Anterior cingulate cortex (tissue), 58 donors: ENCODE measurements around the gene MYH3.
A peak's percentile ranks its signal among the peaks of the same experiment; 100 is the strongest.

Experiments
- DNase-seq, 58 donors: peaks; one replicate each; lab custom pipeline; 2025; lab: John Stamatoyannopoulos, UW

The MYH3 gene

DNA sequence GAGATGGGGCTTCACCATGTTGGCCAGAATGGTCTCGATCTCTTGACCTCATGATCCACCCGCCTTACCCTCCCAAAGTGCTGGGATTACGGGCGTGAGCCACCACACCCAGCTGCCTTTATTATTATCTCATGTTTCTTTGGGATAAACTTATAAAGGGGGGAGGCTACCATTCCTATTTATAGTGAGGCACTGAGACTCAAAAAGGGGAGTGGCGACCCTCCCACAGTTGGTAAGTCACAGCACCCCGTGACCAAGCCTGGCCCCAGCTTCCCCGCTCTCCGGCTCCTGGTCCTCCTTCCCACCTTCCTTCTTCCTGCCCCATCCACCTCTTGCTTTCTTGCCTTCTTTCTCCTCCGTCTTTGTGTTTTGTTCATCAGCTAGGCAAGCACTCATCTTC lies 5.2 kb downstream of the MYH3 start:
- no peak for DNase-seq

DNA sequence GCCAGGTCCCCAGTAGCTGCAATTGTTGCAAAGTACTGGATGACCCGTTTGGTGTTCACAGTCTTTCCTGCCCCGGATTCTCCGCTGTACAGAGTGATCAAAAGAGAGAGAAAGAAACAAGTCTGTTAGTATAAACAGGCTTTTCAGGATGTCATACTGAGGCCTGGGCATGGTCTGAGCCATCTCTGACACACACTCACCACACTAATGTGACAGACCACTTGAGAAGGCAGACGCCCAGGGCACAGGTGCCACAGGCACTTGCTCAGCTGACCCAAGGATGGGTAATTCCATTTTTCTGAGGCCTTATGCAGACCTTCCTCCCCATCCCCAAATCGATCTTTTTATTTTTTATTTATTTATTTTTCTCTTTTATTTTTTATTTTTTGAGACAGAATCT lies 7.5 kb downstream of the MYH3 start:
- no peak for DNase-seq

- DNase-seq = no peak
Observed at GRCh38 chr17:10648956-10649355, 8.2 kb downstream of the MYH3 start.

DNA sequence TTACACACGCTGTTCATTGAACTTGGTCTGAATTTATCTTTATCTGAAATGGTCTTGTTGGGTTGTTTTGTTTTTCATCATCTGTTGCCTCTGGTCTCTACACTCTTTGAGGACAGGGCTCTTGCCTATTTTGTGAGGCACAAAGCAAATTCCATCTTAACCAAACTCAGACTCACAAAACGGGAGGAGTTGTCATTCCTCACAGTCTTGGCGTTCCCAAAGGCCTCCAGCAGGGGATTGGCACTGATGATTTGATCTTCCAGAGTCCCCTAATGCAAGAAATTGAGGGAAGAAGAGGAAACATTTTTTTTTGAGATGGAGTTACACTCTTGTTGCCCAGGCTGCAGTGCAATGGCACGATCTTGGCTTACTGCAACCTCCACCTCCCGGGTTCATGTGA lies 8.7 kb downstream of the MYH3 start:
- no peak for DNase-seq

- DNase-seq = peak in 52 of 58 donors; percentile 4 to 73 (median 30)
Observed at GRCh38 chr17:10646392-10646990, 10.6 kb downstream of the MYH3 start.

DNA sequence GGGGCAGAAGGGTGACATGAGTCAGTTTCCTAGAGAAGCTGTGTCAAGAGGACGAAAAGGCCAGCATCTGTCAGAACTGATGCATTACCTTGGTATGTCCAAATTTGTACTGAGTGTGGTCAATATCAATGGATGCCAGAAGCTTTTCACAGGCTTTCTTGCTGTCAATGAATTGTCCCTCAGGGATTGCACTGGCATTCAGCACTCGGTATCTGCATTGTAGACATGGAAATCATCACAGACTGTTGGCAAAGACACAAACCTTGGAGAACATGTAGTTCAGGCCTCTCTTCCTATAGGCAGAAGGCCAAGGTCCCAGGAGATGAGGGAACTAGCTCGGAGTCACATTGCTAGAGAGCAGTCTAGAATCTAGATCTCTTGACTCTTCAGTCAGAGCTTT lies 16.6 kb downstream of the MYH3 start:
- no peak for DNase-seq

DNA sequence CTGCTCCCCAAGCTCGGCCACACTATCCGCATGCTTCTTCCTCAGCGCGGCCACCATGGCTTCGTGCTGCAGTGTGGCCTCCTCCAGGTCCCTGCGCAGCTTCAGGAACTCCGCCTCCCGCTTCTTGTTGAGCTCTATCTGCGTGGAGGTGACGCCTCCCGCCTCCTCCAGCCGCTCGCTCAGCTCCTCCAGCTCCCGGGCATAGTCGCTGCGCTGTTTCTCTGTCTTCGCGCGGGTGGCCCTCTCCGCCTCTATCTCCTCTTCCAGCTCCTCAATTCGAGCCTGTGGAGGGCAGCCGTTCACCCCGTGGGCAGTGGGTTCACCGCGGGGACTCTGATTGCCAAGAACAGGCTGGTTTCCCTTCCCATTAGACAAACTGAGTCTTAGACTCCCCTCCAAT lies 19.0 kb downstream of the MYH3 start:
- DNase-seq = no peak

DNA sequence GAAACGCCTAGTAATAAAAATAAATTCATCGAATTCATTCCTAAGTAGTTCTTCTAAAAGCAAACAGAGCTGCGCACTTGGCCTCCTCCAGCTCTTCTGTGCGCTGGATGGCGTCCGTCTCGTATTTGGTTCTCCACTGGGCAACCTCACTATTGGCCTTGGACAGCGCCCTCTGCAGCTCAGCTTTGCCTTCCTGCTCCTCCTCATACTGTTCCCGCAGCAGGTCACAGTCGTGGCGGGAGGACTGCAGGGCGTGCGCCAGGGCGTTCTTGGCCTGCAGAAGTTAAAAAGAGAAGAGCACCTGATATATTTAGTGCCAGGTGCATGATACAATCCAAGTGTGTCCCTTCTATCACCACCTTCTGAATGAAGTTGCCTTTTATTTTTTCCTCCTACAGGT lies 21.8 kb downstream of the MYH3 start:
- no peak for DNase-seq

GRCh38 chr17:10633738-10634379 lies 23.2 kb downstream of the MYH3 start:
- DNase-seq = no peak

GRCh38 chr17:10631701-10632100 lies 25.4 kb downstream of the MYH3 start:
- DNase-seq = no peak

DNA sequence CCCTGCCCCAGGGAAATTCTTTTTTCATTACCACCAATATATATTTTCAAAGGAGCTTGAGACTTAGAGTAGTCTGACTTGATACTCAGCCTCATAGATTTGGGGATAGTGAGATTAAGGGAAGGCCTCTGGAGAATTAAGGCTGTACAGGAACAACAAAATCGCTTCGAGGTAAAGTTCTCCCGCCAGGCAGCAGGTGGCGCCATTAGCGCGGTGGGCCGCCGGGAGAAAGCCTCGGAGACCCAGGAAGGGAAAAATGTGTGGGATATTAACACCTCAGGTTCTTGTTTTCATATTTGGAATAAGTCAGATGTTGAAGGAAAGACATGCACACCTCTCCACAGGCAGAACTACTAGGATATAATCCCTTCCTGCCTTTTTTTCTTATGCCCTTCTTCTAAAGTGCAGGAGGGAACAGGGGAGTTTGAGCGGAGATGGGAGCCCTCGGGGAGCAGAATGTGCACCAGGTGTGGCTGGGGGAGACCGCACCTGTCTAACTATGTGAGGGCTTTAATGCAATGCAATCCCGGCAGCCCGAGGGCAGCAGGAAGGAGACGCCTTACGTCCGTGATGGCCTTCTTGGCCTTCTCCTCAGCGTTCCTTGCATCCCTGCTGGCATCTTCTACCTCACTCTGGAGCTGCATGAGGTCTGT lies 25.9 kb downstream of the MYH3 start:
- peak in 6 of 58 donors; percentile 1 to 22 (median 4) for DNase-seq

DNA sequence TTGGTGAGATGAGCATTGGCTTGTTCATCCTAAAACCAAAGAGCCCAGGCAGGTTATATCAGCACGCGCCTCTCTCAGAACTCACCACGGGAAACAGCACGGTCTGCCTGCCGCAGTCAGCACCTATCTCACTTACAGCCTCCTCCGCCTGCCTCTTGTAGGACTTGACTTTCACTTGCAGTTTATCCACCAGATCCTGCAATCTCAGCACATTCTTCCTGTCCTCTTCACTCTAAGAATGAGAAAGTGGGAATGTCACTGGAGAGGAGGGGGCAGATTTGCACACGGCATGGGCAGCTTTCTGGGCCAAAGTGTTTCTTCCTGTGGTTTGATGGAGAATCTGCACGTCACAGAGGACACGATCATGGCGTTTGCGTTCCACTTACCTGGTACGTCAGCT lies 27.4 kb downstream of the MYH3 start:
- DNase-seq = no peak

- DNase-seq = no peak
Observed at GRCh38 chr17:10628756-10629155, 28.4 kb downstream of the MYH3 start.

GRCh38 chr17:10626390-10626789 lies 30.7 kb downstream of the MYH3 start:
- no peak for DNase-seq

GRCh38 chr17:10624969-10625368 lies 32.1 kb downstream of the MYH3 start:
- no peak for DNase-seq

GRCh38 chr17:10623737-10624338 lies 33.3 kb downstream of the MYH3 start:
- DNase-seq = no peak

DNA sequence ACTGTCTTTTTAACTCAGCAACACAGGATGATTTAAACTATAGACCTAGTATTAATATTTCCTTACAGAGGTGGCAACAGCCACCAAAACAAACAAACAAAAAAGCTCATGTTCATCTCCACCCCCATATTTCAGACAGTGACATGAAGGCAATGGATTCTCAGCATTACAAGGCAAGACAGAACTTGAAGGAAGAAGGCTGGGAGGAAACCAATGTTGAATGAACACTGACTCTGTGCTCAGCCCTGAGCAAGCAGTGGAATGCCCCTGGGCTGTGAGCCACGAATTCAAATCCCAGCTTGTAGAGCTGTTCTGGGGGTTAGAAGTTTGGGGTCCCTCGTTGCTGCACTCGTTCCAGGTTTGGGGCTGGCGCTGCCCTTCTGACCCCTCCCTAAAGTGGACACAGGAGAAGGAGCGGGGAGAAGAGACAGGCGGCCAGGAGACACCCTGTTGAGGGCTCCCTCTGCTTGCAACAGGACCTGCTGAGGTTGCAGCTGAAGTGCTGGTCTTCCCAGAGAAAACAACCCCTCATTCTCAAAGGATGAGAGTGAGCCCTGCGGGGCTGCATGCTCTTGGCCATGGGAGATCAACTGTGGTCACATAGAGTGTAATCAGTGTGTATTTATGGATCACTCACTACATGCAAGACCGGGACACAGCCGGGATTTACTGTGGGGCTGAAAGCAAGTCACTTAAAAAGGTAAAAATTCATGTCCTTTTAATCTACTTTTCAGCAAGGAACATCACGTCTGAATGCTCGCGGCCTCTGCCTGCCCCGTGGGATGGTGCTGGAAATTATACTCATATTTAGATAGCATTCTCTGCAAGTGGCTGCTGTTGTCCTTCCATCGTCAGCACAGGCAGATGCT lies 34.3 kb downstream of the MYH3 start:
- no peak for DNase-seq

DNA sequence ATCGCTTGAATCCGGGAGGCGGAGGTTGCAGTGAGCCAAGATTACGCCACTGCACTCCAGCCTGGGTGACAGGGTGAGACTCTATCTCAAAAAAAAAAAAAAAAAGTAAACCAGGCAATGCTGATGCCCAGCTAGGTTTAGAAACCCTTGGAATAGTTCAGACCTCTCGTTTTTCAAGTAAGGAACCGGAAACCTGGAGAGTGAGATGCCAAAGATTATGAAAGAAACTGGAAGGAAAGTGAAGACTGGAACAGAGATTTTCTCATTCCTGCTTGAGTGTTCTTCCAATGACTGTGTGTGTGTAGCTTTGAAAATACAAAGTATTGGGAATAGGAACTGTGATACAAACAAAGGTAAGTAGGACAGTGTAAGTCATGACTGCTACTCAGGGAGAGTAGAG lies 35.7 kb downstream of the MYH3 start:
- no peak for DNase-seq

GRCh38 chr17:10620823-10621222 lies 36.3 kb downstream of the MYH3 start:
- DNase-seq = no peak

DNA sequence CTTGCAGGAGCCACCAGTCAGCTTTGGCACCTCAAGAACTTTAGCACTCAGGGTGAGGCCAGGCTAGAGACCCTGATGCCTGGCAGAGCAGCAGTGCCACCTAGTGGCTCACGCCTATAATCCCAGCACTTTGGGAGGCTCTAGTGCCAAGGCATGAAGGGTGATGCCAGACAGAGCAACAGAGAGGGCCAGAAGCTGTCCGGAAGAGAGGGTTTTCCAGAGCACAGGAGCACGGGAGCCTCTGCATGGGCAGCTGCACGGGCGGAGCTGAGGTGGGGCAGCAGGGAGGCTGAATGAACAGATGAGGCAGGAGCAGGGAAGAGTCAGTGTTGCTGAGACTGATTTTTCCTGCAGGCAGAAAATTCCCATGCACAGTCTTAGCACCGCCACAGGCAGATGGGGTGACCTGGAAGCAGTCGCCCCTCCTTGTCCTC lies 38.9 kb downstream of the MYH3 start:
- peak in 54 of 58 donors; percentile 9 to 73 (median 51) for DNase-seq

- no peak for DNase-seq
Observed at GRCh38 chr17:10617120-10617505, 40.0 kb downstream of the MYH3 start.
